GM19328 (cell line): ENCODE results near the gene BHLHE40.

Source experiments
- ATAC-seq: cut with Tn5 transposase; IDR thresholded peaks from one replicate; pipeline ENCODE4 v1.9.1; 2021; ENCODE audit warnings: mild to moderate bottlenecking, moderate library complexity; ENCODE audit not compliant: unreplicated experiment

Gene BHLHE40

DNA sequence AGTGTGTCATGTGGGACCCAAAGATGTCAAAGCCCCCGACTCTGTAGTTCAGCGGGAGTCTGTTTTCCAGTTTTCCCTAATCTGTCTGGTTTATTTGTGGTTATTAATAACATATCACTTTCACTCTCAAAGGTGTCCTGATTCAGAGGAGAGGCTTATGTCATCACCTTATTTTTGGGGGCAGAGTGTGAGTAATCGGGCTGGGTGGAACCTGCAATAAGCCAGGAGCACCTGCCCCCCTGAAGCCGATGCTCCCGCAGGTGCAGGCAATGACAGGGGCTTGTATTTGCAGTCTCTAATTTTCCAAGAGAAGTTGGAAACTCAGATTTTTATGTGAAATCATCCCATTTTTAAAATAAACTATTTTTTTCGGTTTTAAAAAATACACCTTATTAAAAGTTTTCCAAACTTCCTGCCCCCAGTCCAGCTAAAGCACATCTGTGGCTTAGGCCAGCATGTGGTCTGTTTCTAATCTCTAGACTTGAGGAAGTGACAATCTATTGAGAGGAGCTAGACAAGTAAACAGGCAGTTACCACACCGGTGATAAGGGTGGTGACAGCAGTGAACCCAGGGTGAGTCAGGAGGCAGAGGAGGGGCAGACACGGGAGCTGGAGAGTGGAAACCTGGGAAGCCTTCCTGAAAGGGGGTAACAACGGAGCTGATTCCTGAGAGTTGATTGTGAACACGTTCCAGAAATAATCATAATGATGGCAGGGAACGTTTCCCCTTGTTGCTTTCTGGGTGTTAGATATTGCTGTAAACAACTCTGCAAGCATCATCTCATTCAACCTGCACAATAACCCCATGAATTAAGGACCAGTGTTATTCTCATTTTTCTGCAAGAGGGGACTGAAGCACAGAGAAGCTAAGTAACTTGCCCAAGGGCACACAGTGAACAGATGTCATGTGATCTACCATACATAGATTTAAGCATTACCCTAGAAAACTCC lies 37.2 kb downstream of the BHLHE40 start:
- ATAC-seq, result peak; percentile 35

DNA sequence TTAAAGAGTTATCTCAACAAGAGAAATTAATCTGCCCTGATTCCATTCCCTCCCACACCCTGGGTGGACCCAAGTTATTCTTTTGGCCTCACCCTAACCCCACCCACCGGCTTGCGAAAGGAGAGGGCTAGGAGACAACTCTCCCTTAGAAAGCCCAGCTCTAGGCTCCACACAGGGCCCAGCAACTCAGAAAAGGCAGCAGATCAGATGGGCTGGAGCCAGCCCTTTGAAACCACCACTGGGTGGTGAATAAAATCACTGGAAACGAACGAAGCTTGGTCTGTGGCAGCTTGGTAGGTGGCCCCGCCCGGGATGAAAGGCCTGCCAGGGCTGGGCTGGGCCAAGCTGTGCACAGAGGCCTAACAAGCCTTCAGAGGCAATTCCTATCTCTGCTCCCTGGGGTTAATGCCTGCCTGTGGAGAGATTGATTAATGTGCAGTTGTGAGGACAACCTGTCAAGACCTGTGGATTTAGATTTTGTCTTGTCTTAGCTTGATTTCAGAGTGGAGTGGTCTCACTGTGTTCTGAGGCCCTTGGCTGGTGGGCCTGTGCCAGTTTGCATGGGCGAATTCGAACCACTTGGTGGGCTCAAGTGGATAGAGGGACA lies 38.8 kb downstream of the BHLHE40 start:
- no peak for ATAC-seq

DNA sequence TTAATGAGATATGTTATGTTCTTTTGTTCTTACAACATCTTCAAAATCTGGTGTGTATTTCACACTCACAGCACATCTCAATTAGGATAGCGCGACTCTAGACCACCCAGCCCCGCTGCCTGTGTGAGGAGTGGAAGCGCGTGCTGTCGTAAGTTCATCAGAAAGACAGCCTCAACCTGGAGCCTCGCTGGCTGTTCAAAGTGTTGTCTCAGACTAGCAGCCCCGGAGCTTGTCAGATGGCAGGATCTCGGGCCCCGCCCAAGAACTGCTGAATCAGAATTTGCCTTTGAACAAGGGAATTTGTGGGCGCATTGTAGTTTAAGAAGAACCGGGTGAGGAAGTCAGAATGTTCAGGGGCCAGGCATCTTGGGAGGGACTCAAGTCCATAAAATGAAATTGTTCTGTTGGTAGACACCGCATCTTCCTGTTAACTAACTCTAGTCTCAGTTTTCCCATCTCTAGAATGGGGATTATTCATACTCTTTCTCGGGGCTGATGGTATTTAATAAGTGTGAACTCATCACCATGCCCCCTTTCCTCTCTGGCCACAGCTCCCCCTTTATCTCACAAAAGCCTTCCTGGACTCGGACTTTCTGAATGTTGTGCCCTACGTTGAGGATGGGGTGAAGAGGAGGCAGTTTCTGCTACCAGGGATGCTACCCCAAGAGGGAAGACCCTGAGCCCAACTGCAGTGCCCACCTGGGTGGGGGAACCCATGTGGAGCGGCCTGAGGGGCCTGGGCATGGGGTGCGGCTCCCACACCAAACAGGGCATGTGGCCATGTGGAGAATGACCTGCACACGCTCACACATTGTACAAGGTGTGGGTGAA lies 40.4 kb downstream of the BHLHE40 start:
- no peak for ATAC-seq

DNA sequence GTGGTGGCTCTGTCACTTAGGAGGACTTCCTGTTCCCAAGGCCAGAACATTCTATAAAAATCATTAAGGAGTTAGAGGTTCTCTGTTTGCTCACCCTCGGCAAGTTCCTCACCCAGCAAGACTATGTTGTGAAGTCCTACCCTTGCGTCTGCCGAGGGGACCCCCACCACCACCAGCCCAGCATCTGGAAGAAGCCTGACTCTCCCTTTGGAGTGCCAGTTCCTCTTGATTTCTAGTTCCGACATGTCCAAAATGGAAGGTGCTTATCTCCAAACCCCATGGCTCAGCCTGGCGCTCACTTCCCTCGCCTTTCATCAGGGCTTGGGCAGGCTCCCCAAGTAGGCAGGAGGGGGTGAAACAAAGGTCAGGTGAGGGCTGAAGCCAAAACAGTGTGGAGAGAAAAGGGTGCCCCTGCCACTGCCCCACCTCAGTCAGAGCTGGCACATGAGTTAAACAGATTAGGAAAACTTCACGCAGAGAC lies 41.0 kb downstream of the BHLHE40 start:
- no peak for ATAC-seq

DNA sequence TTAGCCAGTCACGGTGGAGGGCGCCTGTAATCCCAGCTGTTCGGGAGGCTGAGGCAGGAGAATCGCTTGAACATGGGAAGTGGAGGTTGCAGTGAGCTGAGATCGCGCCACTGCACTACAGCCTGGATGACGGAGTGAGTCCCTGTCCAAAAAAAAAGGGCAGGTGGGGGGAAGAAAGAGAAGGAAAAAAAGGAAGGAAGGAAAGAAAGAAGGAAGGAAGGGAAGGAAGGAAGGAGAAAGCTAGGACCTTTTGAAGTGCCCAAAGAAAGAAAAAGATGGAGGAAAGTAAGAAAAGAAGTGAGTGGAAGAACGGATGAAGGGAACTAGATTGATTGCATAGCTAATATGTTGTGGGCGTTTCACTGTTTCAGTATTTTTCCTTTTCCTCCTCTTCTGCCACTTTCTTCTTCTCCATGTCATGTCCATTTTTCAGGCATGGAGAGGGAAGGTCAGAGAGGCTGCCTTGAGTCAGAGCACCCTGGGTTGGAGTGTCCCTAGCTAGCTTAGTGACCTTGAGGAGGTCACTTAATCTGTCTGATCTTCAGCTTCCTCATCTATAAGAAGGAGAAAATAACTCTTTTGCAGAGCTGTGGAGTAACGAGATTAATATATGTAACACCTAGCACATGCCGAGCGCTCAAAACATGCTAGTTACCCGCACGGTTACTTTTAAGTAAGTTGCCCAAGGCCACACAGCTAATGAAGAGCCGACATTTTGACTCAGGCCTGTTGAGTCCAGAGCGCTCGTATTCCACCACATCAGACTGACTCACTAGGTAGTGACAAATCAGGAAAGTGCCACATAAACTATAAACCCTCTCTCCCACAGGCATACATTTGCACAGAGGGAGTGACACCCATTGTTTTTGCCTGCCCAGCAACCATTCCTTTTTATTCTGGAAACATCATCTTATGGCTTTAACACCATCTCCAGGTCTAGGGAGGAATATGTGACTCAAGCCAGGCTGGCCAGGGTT lies 42.2 kb downstream of the BHLHE40 start:
- ATAC-seq, result no peak

DNA sequence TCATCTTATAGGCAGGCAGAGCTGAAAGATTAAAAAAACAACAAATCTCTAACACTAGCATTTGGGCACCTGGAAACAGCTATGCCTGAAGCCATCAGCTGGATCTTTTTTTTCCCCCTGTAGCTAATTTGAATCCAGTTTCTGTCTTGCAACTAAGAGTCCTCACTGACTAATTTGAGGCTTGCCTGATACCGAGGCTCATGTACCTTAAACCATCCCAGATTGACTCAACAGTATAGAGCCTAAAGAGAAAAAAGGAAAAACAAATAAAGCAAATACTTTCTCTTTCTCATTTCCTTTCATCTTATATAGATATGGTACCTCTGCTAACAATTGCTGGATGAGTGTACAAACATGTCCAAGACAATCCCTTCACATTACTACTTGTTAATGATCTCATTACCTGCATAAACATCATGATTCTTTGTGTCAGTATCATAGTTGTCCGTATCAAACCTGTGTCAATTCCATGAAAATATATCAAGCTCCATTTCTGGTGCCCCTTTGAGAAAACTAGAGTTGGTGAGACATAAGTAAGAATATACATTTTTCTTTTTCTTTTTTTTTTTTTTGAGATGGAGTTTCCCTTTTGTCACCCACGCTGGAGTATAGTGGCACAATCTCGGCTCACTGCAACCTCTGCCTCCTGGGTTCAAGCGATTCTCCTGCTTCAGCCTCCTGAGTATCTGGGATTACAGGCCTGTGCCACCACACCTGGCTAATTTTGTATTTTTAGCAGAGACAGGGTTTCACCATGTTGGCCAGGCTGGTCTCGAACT lies 43.1 kb downstream of the BHLHE40 start:
- peak; percentile 67 for ATAC-seq

DNA sequence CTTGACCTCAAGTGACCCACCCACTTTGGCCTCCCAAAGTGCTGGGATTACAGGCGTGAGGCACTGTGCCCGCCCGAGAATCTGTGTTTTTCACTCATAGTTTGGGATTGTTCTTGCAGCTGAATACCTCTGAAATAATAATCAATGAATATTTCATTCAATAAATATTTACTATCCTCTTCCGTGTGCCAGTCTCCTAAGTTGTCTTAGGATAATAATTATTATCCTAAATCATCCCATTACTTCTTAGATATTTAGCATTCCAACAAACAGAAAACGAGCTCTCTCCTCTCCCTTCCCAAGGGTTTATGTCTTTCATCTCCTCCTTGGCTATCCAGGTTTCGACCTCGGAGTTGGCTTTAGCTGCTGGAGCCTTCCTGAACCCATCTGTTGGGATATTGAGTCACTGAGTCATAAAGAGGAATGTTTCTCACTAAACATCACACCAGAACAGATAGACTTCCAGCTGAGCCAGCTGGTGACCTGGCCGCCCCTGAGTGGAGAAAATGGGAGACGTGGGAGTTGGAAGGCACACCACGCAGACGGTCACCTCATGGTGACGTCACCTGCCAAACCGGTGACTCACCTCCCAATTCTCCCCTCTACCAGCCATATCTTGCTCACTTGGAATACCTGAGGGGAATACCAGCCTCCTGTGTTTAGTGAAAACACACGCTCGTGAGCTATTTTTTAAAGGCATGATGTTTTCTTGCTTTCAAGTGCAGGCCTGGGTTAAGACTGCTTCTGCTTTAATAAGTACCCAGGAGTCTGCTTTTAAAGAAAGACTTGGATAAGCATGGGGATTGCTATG lies 43.9 kb downstream of the BHLHE40 start:
- no peak for ATAC-seq

DNA sequence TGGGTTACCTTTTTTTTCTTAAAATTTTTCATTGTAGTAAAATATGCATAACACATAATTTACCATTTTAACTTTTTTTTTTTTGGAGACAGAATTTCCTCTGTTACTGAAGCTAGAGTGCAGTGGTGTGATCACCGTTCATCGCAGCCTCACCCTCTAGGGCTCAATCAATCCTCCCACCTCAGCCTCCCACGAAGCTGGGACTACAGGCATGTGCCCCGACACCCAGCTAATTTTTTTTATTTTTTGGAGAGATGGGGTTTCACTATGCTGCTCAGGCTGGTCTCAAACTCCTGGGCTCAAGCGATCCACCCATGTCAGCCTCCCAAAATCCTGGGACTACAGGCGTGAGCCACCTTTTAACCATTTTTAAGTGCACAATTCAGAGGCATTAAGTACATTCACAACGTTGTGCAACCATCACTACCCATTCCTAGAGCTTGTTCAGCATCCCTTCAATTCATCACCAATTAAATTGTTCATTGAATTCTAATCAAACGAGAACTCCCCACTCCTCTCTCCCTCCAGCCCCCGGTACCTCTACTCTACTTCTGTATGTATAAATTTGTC lies 44.6 kb downstream of the BHLHE40 start:
- ATAC-seq, result no peak

DNA sequence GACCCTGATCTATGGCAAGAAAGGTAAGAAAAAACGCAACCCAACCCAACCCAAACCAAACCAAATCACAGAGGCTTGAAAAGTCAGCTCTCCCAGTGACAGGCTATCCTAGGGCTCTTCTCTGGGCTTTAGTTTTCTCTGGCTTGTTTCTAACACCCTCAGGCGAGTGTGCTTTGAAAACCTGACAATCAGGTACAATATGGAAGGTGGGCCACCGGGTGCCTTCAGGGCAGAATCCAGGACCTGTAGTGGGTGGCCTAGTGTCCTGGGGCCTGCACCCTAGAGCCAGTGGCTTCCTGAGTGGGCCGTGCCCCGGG lies 46.8 kb downstream of the BHLHE40 start:
- ATAC-seq, result no peak

DNA sequence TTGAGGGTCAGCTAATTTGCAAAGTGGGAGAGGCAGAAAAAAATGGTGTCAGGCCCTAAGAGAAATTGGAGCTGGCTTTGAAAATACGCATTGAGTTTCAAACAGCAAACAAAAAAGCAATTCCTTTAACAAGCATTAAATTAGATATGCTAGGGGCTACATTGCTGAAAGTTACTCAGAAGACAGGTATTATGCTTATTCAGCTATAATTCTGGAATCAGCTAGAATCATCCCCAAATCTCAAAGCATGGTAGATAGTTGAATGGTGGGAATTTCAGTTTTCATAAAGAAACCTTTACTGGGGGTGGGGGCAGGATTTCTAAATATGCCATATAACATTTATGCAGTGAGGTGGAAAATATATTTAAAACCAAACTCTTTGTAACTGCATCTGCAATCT lies 50.5 kb downstream of the BHLHE40 start:
- ATAC-seq, result no peak

DNA sequence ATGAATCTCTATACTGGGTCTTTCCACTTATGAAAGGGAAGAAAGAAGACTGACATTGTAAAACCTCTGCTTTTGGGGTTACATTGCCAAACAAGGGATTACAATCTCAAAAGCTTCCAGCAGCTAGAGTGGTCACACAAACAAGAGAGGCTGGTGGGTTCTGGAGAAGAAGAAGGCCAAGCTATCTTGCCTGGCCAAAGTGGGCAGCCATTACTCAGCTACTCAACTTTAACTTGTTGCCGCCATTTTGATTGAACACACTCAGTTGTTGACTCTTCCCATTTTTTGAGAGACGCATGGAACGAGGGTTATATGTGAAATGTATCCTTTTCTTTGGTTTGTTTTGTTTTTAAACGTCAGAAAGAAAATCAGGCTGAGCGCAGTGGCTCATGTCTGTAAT lies 50.9 kb downstream of the BHLHE40 start:
- ATAC-seq, result no peak

DNA sequence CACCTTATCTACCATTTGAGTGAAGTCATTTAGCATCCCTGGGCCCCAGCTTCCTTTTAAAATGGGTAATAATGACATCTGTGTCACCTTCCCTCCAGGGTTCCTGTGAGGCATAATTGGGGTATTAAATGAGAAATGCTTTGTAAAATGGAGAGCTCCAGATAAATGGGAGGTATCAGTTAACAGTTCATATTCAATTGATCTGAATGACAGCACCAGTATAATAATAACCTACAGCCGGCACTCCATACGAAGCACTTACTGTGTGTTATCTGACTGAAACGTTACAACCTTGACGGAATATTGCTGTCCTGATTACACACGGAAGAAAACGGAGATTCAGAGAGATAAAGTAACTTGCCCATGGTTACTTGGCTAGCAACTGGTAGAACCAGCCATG lies 53.6 kb downstream of the BHLHE40 start:
- ATAC-seq, result no peak
